ENCODE measurements around the gene PHLDB1.
"Not testable (repeated sequence)": the region's sequence is repeated elsewhere in the genome, so short reads cannot be mapped to it uniquely, and the experiment has no call there.

Gene PHLDB1

GRCh38 chr11:118679483-118679882 lies 72.1 kb downstream of the PHLDB1 start, which contains the start of gene TREH:
Gene TREH (minus strand): TSS chr11:118679650. CDS start chr11:118679627, 23 bp downstream.
- no peak within 1 kb of the TSS for H3K4me3 ChIP-seq (ENCODE audit: low read depth, low read length, poor library complexity, severe bottlenecking)
- no peaks in the 10 kb centered on the region for H3K36me3 ChIP-seq (ENCODE audit: insufficient read depth, low read length)
- H3K27ac ChIP-seq (ENCODE audit: low read depth, low read length, poor library complexity, severe bottlenecking): no peak within 1 kb of the TSS
- no peak within 1 kb of the TSS for H3K4me2 ChIP-seq (ENCODE audit: low read length)
- no peaks in the 10 kb centered on the region for H3F3A ChIP-seq (ENCODE audit: insufficient read depth, low read length)
- no peaks in the 10 kb centered on the region for H3K4me1 ChIP-seq (ENCODE audit: insufficient read depth, low read length, severe bottlenecking)
- no peaks in the 10 kb centered on the region for H4K20me1 ChIP-seq (ENCODE audit: insufficient read depth, low read length)
- H2AFZ ChIP-seq (ENCODE audit: low read length): no peak within 1 kb of the TSS
- H3K79me2 ChIP-seq (ENCODE audit: insufficient read depth, low read length): no peaks in the 10 kb centered on the region
- H3K9me2 ChIP-seq (ENCODE audit: low read depth, low read length): no peaks in the 10 kb centered on the region
- TF ChIP-seq EZH2 (IDR thresholded peaks at IDR 0.05; ENCODE audit: borderline replicate concordance, low read length) (no peak), CTCF (IDR thresholded peaks at IDR 0.05; ENCODE audit: low read length) (no peak)
- H3K9ac ChIP-seq (ENCODE audit: low read length): no peak within 1 kb of the TSS
- H3K9me3 ChIP-seq (ENCODE audit: low read length): no peaks in the 10 kb centered on the region
- H3K27me3 ChIP-seq (ENCODE audit: insufficient read depth, low read length): no peaks in the 10 kb centered on the region

- no peak overlapping the region for H2AFZ ChIP-seq (ENCODE audit: low read length)
- no peaks in the 10 kb centered on the region for H4K20me1 ChIP-seq (ENCODE audit: insufficient read depth, low read length)
- no peaks in the 10 kb centered on the region for H3K9me2 ChIP-seq (ENCODE audit: low read depth, low read length)
- no peaks in the 10 kb centered on the region for H3K27me3 ChIP-seq (ENCODE audit: insufficient read depth, low read length)
- no peak overlapping the region for H3K9ac ChIP-seq (ENCODE audit: low read length)
- no peaks in the 10 kb centered on the region for H3K9me3 ChIP-seq (ENCODE audit: low read length)
- H3K4me2 ChIP-seq (ENCODE audit: low read length): no peak overlapping the region
- TF ChIP-seq CTCF (IDR thresholded peaks at IDR 0.05; ENCODE audit: low read length): no peak
- TF ChIP-seq EZH2 (IDR thresholded peaks at IDR 0.05; ENCODE audit: borderline replicate concordance, low read length): no peak
- H3K4me3 ChIP-seq (ENCODE audit: low read depth, low read length, poor library complexity, severe bottlenecking): no peak overlapping the region
- H3F3A ChIP-seq (ENCODE audit: insufficient read depth, low read length): no peaks in the 10 kb centered on the region
- no peaks in the 10 kb centered on the region for H3K4me1 ChIP-seq (ENCODE audit: insufficient read depth, low read length, severe bottlenecking)
- no peaks in the 10 kb centered on the region for H3K79me2 ChIP-seq (ENCODE audit: insufficient read depth, low read length)
- H3K36me3 ChIP-seq (ENCODE audit: insufficient read depth, low read length): no peaks in the 10 kb centered on the region
- H3K27ac ChIP-seq (ENCODE audit: low read depth, low read length, poor library complexity, severe bottlenecking): no peak overlapping the region
Measured at GRCh38 chr11:118682372-118682771, 75.0 kb downstream of the PHLDB1 start.

GRCh38 chr11:118682939-118683338 lies 75.5 kb downstream of the PHLDB1 start:
- not testable (repeated sequence) for H3K9me2 ChIP-seq (ENCODE audit: low read depth, low read length); H2AFZ ChIP-seq (ENCODE audit: low read length); H3K27me3 ChIP-seq (ENCODE audit: insufficient read depth, low read length); H3K4me2 ChIP-seq (ENCODE audit: low read length); H3K9me3 ChIP-seq (ENCODE audit: low read length); H3K79me2 ChIP-seq (ENCODE audit: insufficient read depth, low read length); H3F3A ChIP-seq (ENCODE audit: insufficient read depth, low read length); H4K20me1 ChIP-seq (ENCODE audit: insufficient read depth, low read length); H3K9ac ChIP-seq (ENCODE audit: low read length); H3K27ac ChIP-seq (ENCODE audit: low read depth, low read length, poor library complexity, severe bottlenecking); H3K4me3 ChIP-seq (ENCODE audit: low read depth, low read length, poor library complexity, severe bottlenecking); H3K4me1 ChIP-seq (ENCODE audit: insufficient read depth, low read length, severe bottlenecking); H3K36me3 ChIP-seq (ENCODE audit: insufficient read depth, low read length)

- Histone ChIP-seq H3K9me2 (ENCODE audit: low read depth, low read length) (no peaks in the 10 kb centered on the region), H3K4me3 (ENCODE audit: low read depth, low read length, poor library complexity, severe bottlenecking) (no peak overlapping the region), H3K4me1 (ENCODE audit: insufficient read depth, low read length, severe bottlenecking) (no peaks in the 10 kb centered on the region), H3K79me2 (ENCODE audit: insufficient read depth, low read length) (no peaks in the 10 kb centered on the region), H3K4me2 (ENCODE audit: low read length) (no peak overlapping the region), H2AFZ (ENCODE audit: low read length) (no peak overlapping the region), H3K36me3 (ENCODE audit: insufficient read depth, low read length) (no peaks in the 10 kb centered on the region), H3K9ac (ENCODE audit: low read length) (no peak overlapping the region), H3K27me3 (ENCODE audit: insufficient read depth, low read length) (no peaks in the 10 kb centered on the region), H3K27ac (ENCODE audit: low read depth, low read length, poor library complexity, severe bottlenecking) (no peak overlapping the region), H3F3A (ENCODE audit: insufficient read depth, low read length) (no peaks in the 10 kb centered on the region), H4K20me1 (ENCODE audit: insufficient read depth, low read length) (no peaks in the 10 kb centered on the region), H3K9me3 (ENCODE audit: low read length) (no peaks in the 10 kb centered on the region)
- TF ChIP-seq EZH2 (IDR thresholded peaks at IDR 0.05; ENCODE audit: borderline replicate concordance, low read length): no peak
- no peak for TF ChIP-seq CTCF (IDR thresholded peaks at IDR 0.05; ENCODE audit: low read length)
Measured at GRCh38 chr11:118684187-118684586, 76.8 kb downstream of the PHLDB1 start.

Data from OCI-LY1 (cell line).